ENCODE results near the gene WWOX. TPM values are rescaled to one million over a fixed set of nuclear protein-coding genes. Genes with fewer than 3 reads are reported as not detected.

The WWOX gene
- total RNA-seq, 2 donors from 2014 or later: 33.8 to 82.5 TPM

DNA sequence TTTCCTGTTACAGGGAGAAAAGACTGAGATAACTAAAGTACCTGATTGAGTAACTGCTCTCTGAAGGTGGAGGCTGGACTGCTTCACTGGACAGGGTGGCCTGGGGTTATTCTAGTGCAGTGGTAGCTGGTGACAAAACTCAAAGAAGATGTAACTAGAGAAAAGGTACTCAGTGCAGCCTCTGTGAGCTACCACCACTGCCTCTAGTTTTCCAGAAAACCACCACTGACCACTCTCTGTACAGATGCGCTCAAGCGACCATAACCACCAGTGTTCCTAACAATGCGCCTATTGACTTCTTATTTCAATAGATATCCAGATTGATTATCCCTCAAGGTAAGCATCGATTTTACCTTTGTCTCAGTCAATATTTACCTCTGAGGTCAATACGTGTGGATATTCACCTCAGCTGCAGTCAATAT, 492.2 kb downstream of the WWOX start:
- H3K27ac ChIP-seq: no peak overlapping the region
- ATAC-seq (ENCODE audit: insufficient number of reproducible peaks, low FRiP score, low read depth): no peak
- no peak for TF ChIP-seq CTCF (IDR thresholded peaks at IDR 0.05)
- no peaks in the 10 kb centered on the region for H3K9me3 ChIP-seq
- no peak overlapping the region for H3K4me3 ChIP-seq
- no peak for DNase-seq (ENCODE audit: low spot score)
- no peaks in the 10 kb centered on the region for H3K4me1 ChIP-seq (ENCODE audit: control insufficient read depth in 1 of 2, low read depth in 2 of 2)
- H3K27me3 ChIP-seq (replicated peaks; ENCODE audit: insufficient read depth): no peaks in the 10 kb centered on the region
- no peaks in the 10 kb centered on the region for H3K36me3 ChIP-seq

DNA sequence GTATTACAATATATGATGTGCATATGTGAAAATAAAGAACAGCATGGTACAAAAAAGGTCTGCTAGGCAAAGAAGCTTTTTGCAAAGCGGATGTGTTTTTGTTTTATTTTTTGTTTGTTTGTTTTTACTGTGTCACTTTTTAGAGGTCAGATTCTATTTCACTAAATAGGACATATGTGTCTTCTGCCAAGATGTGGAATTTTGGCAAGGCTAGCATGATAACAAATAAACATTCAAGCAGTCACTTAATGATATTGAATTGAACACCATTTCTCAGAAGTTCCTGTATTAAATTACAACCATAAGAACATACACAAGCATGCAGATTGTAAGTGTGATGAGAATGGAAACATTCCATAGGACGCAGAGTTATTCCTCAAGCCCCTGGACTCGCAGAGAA, 492.7 kb downstream of the WWOX start:
- Histone ChIP-seq H3K27me3 (replicated peaks; ENCODE audit: insufficient read depth) (no peaks in the 10 kb centered on the region), H3K9me3 (no peaks in the 10 kb centered on the region), H3K4me1 (ENCODE audit: control insufficient read depth in 1 of 2, low read depth in 2 of 2) (no peaks in the 10 kb centered on the region), H3K4me3 (no peak overlapping the region), H3K36me3 (no peaks in the 10 kb centered on the region), H3K27ac (no peak overlapping the region)
- no peak for DNase-seq (ENCODE audit: low spot score)
- no peak for ATAC-seq (ENCODE audit: insufficient number of reproducible peaks, low FRiP score, low read depth)
- TF ChIP-seq CTCF (IDR thresholded peaks at IDR 0.05): no peak

DNA sequence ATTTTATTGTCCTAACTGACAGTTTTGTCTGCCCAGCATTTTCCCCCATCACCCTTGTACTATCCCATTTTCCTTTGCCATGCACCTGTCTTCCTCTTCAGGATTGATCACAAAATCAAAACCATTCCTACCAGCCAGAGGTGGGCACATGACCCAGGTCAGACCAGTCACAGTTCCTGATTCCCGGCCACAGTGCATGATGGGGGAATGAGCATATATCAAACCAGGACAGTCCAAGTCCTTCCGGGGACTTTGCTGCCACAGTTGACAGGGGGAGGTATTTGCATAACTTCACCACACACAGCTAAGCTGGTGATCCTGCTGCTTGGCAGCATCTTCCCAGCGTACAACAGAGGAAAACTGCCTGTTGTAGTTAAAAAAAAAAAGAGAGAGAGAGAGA, 493.9 kb downstream of the WWOX start:
- no peak overlapping the region for H3K4me3 ChIP-seq
- H3K4me1 ChIP-seq (ENCODE audit: control insufficient read depth in 1 of 2, low read depth in 2 of 2): no peaks in the 10 kb centered on the region
- H3K9me3 ChIP-seq: no peaks in the 10 kb centered on the region
- no peak for TF ChIP-seq CTCF (IDR thresholded peaks at IDR 0.05)
- no peak for DNase-seq (ENCODE audit: low spot score)
- no peak overlapping the region for H3K27ac ChIP-seq
- no peaks in the 10 kb centered on the region for H3K36me3 ChIP-seq
- H3K27me3 ChIP-seq (replicated peaks; ENCODE audit: insufficient read depth): no peaks in the 10 kb centered on the region
- no peak for ATAC-seq (ENCODE audit: insufficient number of reproducible peaks, low FRiP score, low read depth)

- Histone ChIP-seq H3K4me3 (no peak overlapping the region), H3K27me3 (replicated peaks; ENCODE audit: insufficient read depth) (no peaks in the 10 kb centered on the region), H3K9me3 (no peaks in the 10 kb centered on the region), H3K27ac (no peak overlapping the region), H3K4me1 (ENCODE audit: control insufficient read depth in 1 of 2, low read depth in 2 of 2) (no peaks in the 10 kb centered on the region), H3K36me3 (no peaks in the 10 kb centered on the region)
- DNase-seq (ENCODE audit: low spot score): no peak
- ATAC-seq (ENCODE audit: insufficient number of reproducible peaks, low FRiP score, low read depth): no peak
- TF ChIP-seq CTCF (IDR thresholded peaks at IDR 0.05): no peak
Measured at GRCh38 chr16:78594191-78594590, 494.7 kb downstream of the WWOX start.

GRCh38 chr16:78596348-78596995, 497.0 kb downstream of the WWOX start:
- Histone ChIP-seq H3K27me3 (replicated peaks; ENCODE audit: insufficient read depth) (no peaks in the 10 kb centered on the region), H3K4me3 (no peak overlapping the region), H3K9me3 (no peaks in the 10 kb centered on the region), H3K36me3 (no peaks in the 10 kb centered on the region), H3K27ac (no peak overlapping the region), H3K4me1 (ENCODE audit: control insufficient read depth in 1 of 2, low read depth in 2 of 2) (no peaks in the 10 kb centered on the region)
- DNase-seq (ENCODE audit: low spot score): no peak
- no peak for TF ChIP-seq CTCF (IDR thresholded peaks at IDR 0.05)
- no peak for ATAC-seq (ENCODE audit: insufficient number of reproducible peaks, low FRiP score, low read depth)
